Measurements from ENCODE around the gene RPL15. TPM values are rescaled to one million over a fixed set of nuclear protein-coding genes. Genes with fewer than 3 reads are reported as not detected.

RPL15 gene
- total and polyA plus RNA-seq, 2 of the 13 experiments (the other 11 are each of a cell fraction or from before 2014, with no cell fraction given): 1,297 to 3,693 TPM

- no peak for TF ChIP-seq ZNF770 (CRISPR knock-in tag; IDR thresholded peaks at IDR 0.05)
- TF ChIP-seq KLF16 (CRISPR knock-in tag; IDR thresholded peaks at IDR 0.05): peak in 1 of 2 experiments; percentile 27; a peak in 1 of 4 replicates
- no peak for TF ChIP-seq ZNF496 (CRISPR knock-in tag; IDR thresholded peaks at IDR 0.05; ENCODE audit: insufficient replicate concordance)
- TF ChIP-seq, protein P1, sequence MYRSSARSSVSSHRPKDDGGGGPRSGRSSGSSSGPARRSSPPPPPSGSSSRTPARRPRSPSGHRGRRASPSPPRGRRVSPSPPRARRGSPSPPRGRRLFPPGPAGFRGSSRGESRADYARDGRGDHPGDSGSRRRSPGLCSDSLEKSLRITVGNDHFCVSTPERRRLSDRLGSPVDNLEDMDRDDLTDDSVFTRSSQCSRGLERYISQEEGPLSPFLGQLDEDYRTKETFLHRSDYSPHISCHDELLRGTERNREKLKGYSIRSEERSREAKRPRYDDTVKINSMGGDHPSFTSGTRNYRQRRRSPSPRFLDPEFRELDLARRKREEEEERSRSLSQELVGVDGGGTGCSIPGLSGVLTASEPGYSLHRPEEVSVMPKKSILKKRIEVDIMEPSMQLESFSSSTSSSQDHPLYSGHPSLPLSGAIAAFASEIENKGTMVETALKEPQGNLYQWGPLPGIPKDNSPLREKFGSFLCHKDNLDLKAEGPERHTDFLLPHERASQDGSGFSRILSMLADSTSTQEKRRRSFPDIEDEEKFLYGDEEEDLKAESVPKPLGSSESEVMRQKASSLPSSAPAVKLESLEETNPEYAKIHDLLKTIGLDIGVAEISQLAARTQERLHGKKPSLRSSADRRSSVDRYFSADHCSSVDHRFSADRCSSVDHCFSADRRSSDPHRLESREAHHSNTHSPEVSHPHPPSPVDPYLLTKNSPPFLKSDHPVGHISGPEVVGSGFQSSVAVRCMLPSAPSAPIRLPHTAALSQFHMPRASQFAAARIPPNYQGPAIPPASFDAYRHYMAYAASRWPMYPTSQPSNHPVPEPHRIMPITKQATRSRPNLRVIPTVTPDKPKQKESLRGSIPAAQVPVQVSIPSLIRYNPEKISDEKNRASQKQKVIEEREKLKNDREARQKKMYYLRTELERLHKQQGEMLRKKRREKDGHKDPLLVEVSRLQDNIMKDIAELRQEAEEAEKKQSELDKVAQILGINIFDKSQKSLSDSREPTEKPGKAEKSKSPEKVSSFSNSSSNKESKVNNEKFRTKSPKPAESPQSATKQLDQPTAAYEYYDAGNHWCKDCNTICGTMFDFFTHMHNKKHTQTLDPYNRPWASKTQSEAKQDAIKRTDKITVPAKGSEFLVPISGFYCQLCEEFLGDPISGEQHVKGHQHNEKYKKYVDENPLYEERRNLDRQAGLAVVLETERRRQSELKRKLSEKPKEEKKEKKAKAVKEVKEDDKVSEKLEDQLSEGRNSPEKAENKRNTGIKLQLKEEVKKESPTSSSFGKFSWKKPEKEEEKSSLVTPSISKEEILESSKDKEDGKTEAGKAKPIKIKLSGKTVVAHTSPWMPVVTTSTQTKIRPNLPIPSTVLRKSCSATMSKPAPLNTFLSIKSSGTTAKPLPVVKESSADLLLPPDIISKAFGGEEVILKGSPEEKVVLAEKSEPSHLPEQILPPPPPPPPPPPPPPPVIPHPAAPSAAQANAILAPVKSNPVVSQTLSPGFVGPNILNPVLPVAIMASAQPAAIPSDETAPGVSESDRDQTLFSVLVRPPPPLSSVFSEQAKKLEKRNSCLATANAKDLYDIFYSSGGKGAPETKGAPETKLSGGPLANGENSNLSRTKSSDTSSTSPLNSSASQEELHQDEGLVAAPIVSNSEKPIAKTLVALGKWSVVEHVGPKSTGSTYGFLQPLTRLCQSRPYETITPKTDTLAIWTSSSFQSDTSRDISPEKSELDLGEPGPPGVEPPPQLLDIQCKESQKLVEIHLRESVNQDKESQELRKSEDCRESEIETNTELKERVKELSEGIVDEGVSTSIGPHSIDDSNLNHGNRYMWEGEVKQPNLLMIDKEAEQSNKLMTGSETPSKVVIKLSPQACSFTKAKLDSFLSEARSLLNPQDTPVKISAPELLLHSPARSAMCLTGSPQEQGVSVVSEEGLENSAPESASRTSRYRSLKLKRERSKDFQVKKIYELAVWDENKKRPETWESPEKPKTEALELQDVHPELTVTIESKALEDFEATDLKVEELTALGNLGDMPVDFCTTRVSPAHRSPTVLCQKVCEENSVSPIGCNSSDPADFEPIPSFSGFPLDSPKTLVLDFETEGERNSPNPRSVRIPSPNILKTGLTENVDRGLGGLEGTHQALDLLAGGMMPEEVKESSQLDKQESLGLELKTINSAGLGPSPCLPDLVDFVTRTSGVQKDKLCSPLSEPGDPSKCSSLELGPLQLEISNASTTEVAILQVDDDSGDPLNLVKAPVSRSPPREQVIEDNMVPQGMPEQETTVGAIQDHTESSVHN (CRISPR knock-in tag; IDR thresholded peaks at IDR 0.05): no peak
- TF ChIP-seq ZNF580 (CRISPR knock-in tag; IDR thresholded peaks at IDR 0.05; ENCODE audit: borderline replicate concordance, low read depth): no peak
- peak; percentile 18; the same call in 1 of the 2 replicates for TF ChIP-seq HDAC1 (CRISPR knock-in tag; IDR thresholded peaks at IDR 0.05)
- TF ChIP-seq ZBTB25 (CRISPR knock-in tag; IDR thresholded peaks at IDR 0.05): 0 out of 2 replicates have a peak, but pooled peaks have one; percentile 38
- TF ChIP-seq SCMH1 (CRISPR knock-in tag; IDR thresholded peaks at IDR 0.05; ENCODE audit: borderline replicate concordance): no peak
- no peak for TF ChIP-seq SOX6 (IDR thresholded peaks at IDR 0.05)
- peak; percentile 79 for TF ChIP-seq SOX6 (CRISPR knock-in tag; IDR thresholded peaks at IDR 0.05)
- no peak for TF ChIP-seq FOXP1 (IDR thresholded peaks at IDR 0.05)
- peak; percentile 51; the same call in 1 of the 2 replicates for TF ChIP-seq FOXP1 (CRISPR knock-in tag; IDR thresholded peaks at IDR 0.05)
- TF ChIP-seq NPAS2 (CRISPR knock-in tag; IDR thresholded peaks at IDR 0.05; ENCODE audit: borderline replicate concordance): no peak
- TF ChIP-seq ZNF674 (CRISPR knock-in tag; IDR thresholded peaks at IDR 0.05; ENCODE audit: low read depth): no peak
- no peak for TF ChIP-seq PRPF4 (IDR thresholded peaks at IDR 0.05; ENCODE audit: low read depth, low read length, poor library complexity, severe bottlenecking)
- peak; percentile 77 for TF ChIP-seq FOXA3 (CRISPR knock-in tag; IDR thresholded peaks at IDR 0.05)
- TF ChIP-seq SRSF4 (IDR thresholded peaks at IDR 0.05; ENCODE audit: low read depth, low read length, poor library complexity, severe bottlenecking): no peak
- no peak for TF ChIP-seq EEA1 (CRISPR knock-in tag; IDR thresholded peaks at IDR 0.05; ENCODE audit: borderline replicate concordance)
Observed at GRCh38 chr3:23900744-23901143, 16.2 kb upstream of the RPL15 start (continued).
